ENCODE measurements around the gene NKD2.
A peak's percentile ranks its signal among the peaks of the same experiment; 100 is the strongest.

Gene NKD2

GRCh38 chr5:1005249-1005851 lies 3.3 kb upstream of the NKD2 start:
- Histone ChIP-seq H3K4me1 (peaks cover 0 to 45% (median 28%) of the 10 kb centered on the region in 4 donors), H3K4me3 (peak overlapping the region; percentile 39 to 56), H3K36me3 (no peaks in the 10 kb centered on the region), H3K27ac (no peak overlapping the region), H3K9me3 (no peaks in the 10 kb centered on the region), H3K27me3 (peaks cover 0 to 69% of the 10 kb centered on the region in 2 donors)
- TF ChIP-seq, protein P1, sequence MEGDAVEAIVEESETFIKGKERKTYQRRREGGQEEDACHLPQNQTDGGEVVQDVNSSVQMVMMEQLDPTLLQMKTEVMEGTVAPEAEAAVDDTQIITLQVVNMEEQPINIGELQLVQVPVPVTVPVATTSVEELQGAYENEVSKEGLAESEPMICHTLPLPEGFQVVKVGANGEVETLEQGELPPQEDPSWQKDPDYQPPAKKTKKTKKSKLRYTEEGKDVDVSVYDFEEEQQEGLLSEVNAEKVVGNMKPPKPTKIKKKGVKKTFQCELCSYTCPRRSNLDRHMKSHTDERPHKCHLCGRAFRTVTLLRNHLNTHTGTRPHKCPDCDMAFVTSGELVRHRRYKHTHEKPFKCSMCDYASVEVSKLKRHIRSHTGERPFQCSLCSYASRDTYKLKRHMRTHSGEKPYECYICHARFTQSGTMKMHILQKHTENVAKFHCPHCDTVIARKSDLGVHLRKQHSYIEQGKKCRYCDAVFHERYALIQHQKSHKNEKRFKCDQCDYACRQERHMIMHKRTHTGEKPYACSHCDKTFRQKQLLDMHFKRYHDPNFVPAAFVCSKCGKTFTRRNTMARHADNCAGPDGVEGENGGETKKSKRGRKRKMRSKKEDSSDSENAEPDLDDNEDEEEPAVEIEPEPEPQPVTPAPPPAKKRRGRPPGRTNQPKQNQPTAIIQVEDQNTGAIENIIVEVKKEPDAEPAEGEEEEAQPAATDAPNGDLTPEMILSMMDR (IDR thresholded peaks at IDR 0.05), result no peak
- intact Hi-C loops (cut with DNase I; ENCODE audit: low total_unique reads), result no loop called here
- peak; percentile 16 to 62 for DNase-seq

DNA sequence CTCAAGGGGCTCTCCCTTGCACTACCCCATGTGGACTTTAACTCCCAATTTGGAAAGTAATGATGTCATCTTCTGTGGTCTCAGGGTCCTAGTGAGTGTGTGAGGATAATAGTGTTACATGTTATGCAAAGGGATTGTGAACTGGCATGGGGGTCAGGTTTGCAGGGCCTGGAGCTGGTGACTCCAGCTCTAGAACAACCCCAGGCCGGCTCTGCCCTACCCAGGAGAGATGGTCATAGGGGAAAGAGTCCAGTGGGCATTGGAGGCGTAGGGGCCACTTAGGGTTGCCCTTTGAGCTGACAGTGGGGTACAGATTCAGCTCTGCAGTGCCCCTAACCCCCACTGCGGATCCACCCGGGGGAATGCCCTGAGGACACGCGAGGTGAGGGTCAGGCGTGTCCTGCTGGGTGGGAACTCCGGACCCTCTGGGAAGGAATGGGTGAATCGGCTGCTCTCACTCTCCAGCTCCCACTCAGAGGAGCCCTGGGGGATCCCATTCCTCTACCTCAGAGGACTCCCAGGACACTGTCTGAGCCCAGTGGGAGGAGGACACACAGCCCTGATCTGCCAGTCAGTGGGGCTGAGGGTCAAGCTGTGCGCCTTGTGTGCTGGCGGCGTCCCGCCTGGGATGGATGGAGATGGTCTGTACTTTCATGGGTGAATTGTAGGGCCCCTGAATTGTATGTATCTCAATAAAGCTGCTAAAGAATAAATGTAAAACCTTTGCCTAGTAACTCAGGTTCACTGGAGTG lies 2.5 kb upstream of the NKD2 start:
- peaks cover 0 to 76% of the 10 kb centered on the region in 2 donors for H3K27me3 ChIP-seq
- DNase-seq, result peak; percentile 11 to 48
- intact Hi-C loops (cut with DNase I; ENCODE audit: low total_unique reads), result no loop called here

DNA sequence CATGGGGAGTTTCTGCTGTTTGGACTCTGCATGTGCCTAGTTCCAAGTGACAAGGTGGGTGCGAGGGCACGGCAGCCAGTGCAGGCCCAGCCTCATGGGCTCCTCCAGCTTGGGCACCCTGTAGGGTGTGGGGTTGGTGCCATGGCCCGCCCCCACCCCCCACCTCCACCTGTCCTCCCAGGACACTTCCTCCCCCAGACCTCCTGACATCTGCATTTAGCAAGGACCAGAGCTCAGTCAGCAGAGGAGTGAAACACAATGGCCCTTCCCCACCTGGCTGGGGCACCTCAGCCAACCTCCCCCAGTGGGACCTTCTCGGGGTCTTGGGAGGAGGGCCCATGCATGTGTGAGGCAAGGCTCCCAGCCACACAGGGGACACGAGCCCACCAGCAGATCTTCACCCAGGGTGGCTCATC lies 1.9 kb upstream of the NKD2 start:
- Histone ChIP-seq H3K36me3 (no peaks in the 10 kb centered on the region), H3K27me3 (peaks cover 0 to 81% of the 10 kb centered on the region in 2 donors), H3K4me3 (no peak overlapping the region), H3K4me1 (peaks cover 0 to 45% (median 28%) of the 10 kb centered on the region in 4 donors), H3K9me3 (no peaks in the 10 kb centered on the region), H3K27ac (no peak overlapping the region)
- DNase-seq, result peak; percentile 11 to 52
- intact Hi-C loops (cut with DNase I; ENCODE audit: low total_unique reads), result no loop called here
- TF ChIP-seq, protein P1 (IDR thresholded peaks at IDR 0.05), result no peak

More for the DNA sequence above, 2.5 kb upstream of the NKD2 start:
- Histone ChIP-seq H3K9me3 (no peaks in the 10 kb centered on the region), H3K4me1 (peaks cover 0 to 45% (median 28%) of the 10 kb centered on the region in 4 donors), H3K4me3 (no peak overlapping the region), H3K36me3 (no peaks in the 10 kb centered on the region), H3K27ac (no peak overlapping the region)
- TF ChIP-seq, protein P1 (IDR thresholded peaks at IDR 0.05), result no peak

DNA sequence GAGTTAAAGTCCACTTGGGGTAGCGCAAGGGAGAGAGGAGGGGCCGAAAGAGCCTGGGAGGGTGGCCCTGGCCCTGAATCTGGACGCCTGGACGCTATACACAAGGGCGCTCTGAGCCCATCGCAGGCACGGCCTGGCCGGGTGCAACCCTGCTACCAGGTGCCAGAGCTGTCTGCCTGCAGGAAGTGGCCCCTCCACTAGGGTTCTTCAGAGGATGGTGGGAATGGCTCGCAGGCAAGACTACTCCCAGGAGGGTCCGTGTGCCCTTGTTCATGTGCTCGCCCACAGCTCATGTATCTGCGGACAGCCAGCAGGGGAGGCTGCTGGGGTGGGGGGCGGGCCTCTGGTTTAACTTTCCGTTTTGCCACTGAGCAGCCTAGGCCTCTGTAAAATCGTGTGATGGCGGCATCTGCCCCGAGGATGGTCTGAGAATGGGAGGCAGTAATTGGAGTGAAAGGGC lies 1.4 kb upstream of the NKD2 start:
- H3K9me3 ChIP-seq, result no peaks in the 10 kb centered on the region
- intact Hi-C loops (cut with DNase I; ENCODE audit: low total_unique reads), result no loop called here
- peak; percentile 14 to 54 for DNase-seq
- TF ChIP-seq, protein P1 (IDR thresholded peaks at IDR 0.05), result no peak
- peaks cover 0 to 87% of the 10 kb centered on the region in 2 donors for H3K27me3 ChIP-seq
- peaks cover 0 to 45% (median 28%) of the 10 kb centered on the region in 4 donors for H3K4me1 ChIP-seq
- H3K27ac ChIP-seq, result no peak overlapping the region
- no peaks in the 10 kb centered on the region for H3K36me3 ChIP-seq
- H3K4me3 ChIP-seq, result no peak overlapping the region

DNA sequence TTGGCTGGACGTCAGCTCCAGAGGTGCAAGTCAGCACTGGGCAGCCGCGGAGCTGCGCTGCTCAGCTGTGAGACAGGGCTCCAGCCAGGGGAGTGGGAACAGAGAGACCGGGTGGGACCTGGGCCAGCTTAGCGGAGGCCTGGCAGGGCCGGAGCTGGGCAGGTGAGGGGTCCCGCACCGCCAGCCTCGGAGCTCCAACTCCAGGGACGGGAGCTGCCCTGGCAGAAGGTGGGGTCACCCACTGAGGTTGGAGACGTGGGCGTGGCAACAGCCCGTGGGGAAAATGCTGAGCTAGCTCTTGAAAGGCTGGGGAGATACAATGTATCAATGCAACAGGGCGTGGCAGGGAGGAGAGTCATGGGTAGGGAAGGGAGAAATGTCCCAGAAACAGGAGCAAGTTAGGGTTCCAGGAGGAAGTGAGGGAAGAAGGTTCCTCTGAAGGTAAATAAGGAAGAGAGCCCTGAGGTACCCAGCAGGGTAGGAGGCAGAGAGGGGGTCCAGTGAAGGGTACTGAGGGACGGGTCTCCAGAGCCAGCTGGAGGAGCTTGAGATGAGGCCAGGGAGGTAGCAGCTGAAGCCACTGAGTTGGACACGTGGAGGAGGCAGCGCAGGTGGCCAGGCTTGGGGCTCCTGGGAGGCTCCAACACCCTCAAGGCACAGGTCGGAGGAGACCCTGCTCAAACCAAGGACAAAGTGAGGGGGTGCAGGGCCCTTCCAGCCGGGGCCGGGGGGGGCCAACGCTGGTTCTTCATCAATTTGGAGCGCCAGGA lies 736 bp upstream of the NKD2 start:
- TF ChIP-seq, protein P1 (IDR thresholded peaks at IDR 0.05), result no peak
- intact Hi-C loops (cut with DNase I; ENCODE audit: low total_unique reads), result no loop called here
- Histone ChIP-seq H3K27ac (no peak overlapping the region), H3K4me1 (peaks cover 0 to 45% (median 28%) of the 10 kb centered on the region in 4 donors), H3K36me3 (no peaks in the 10 kb centered on the region), H3K9me3 (no peaks in the 10 kb centered on the region), H3K27me3 (peaks cover 0 to 93% of the 10 kb centered on the region in 2 donors), H3K4me3 (no peak overlapping the region)
- DNase-seq, result peak in 1 of 2 donors; percentile 61

All from tibial artery (tissue), 4 donors.